Measurements from ENCODE around the gene HMGXB3. TPM values are rescaled to one million over a fixed set of nuclear protein-coding genes. Genes with fewer than 3 reads are reported as not detected.

Gene HMGXB3
- total RNA-seq, 2 experiments from 2014 or later = 27.4 to 29.3 TPM

GRCh38 chr5:150068071-150068470 lies 67.5 kb downstream of the HMGXB3 start:
- intact Hi-C loops (cut with DNase I, micrococcal nuclease) = no loop called here
- no peaks in the 10 kb centered on the region for H3K27me3 Mint-ChIP-seq
- no peak for ATAC-seq (ENCODE audit: poor library complexity)
- ChIA-PET POLR2A (interaction anchor here (0.6 kb wide), 1 partner anchor 10 kb away, joined by 3 read pairs; no protein-coding TSS in a partner anchor), CTCF (no interaction called here)
- H3K36me3 Mint-ChIP-seq (ENCODE audit: low read depth) = no peaks in the 10 kb centered on the region
- no peak overlapping the region for H3K4me3 Mint-ChIP-seq
- Histone ChIP-seq H3K27ac (ENCODE audit: low read depth in 1 of 2, low read length in 2 of 2) (no peak overlapping the region), H3K9me3 (ENCODE audit: control insufficient read depth in 1 of 2, insufficient read depth in 1 of 2, low read length in 2 of 2) (no peaks in the 10 kb centered on the region), H3K36me3 (ENCODE audit: insufficient read depth, low read length) (no peaks in the 10 kb centered on the region), H3K4me3 (ENCODE audit: low read length) (no peak overlapping the region), H3K4me1 (ENCODE audit: insufficient read depth, low read length) (peaks cover 6% of the 10 kb centered on the region), H3K27me3 (ENCODE audit: control insufficient read depth in 1 of 2, insufficient read depth in 2 of 2, low read length in 2 of 2) (peaks cover 0 to 2% of the 10 kb centered on the region in 2 experiments)
- no peaks in the 10 kb centered on the region for H3K4me1 Mint-ChIP-seq (ENCODE audit: low read depth)
- no peaks in the 10 kb centered on the region for H3K9me3 Mint-ChIP-seq
- no peak overlapping the region for H3K27ac Mint-ChIP-seq
- no peak for TF ChIP-seq CTCF (IDR thresholded peaks at IDR 0.05)
- DNase-seq = peak in 1 of 14 experiments; percentile 29

- no peaks in the 10 kb centered on the region for H3K36me3 Mint-ChIP-seq (ENCODE audit: low read depth)
- Histone ChIP-seq H3K4me3 (ENCODE audit: low read length) (no peak overlapping the region), H3K36me3 (ENCODE audit: insufficient read depth, low read length) (no peaks in the 10 kb centered on the region), H3K27ac (ENCODE audit: low read depth in 1 of 2, low read length in 2 of 2) (no peak overlapping the region), H3K27me3 (ENCODE audit: control insufficient read depth in 1 of 2, insufficient read depth in 2 of 2, low read length in 2 of 2) (peaks cover 0 to 2% of the 10 kb centered on the region in 2 experiments), H3K4me1 (ENCODE audit: insufficient read depth, low read length) (peaks cover 6% of the 10 kb centered on the region), H3K9me3 (ENCODE audit: control insufficient read depth in 1 of 2, insufficient read depth in 1 of 2, low read length in 2 of 2) (no peaks in the 10 kb centered on the region)
- no peaks in the 10 kb centered on the region for H3K9me3 Mint-ChIP-seq
- no peaks in the 10 kb centered on the region for H3K27me3 Mint-ChIP-seq
- intact Hi-C loops (cut with DNase I, micrococcal nuclease) = no loop called here
- no peaks in the 10 kb centered on the region for H3K4me1 Mint-ChIP-seq (ENCODE audit: low read depth)
- DNase-seq (peak in 1 of 14 experiments; percentile 21), ATAC-seq (ENCODE audit: poor library complexity) (no peak)
- CTCF ChIA-PET = no interaction called here
- no peak for TF ChIP-seq CTCF (IDR thresholded peaks at IDR 0.05)
- H3K27ac Mint-ChIP-seq = no peak overlapping the region
- no peak overlapping the region for H3K4me3 Mint-ChIP-seq
- POLR2A ChIA-PET = no interaction called here
Measured at GRCh38 chr5:150068472-150068871, 67.9 kb downstream of the HMGXB3 start.

- DNase-seq (peak in 1 of 14 experiments; percentile 23), ATAC-seq (ENCODE audit: poor library complexity) (no peak)
- no peaks in the 10 kb centered on the region for H3K36me3 ChIP-seq (ENCODE audit: insufficient read depth, low read length)
- H3K4me3 ChIP-seq (ENCODE audit: low read length) = no peak overlapping the region
- ChIA-PET POLR2A (no interaction called here), CTCF (no interaction called here)
- peaks cover 6% of the 10 kb centered on the region for H3K4me1 ChIP-seq (ENCODE audit: insufficient read depth, low read length)
- intact Hi-C loops (cut with DNase I, micrococcal nuclease) = no loop called here
- no peaks in the 10 kb centered on the region for H3K9me3 ChIP-seq (ENCODE audit: control insufficient read depth in 1 of 2, insufficient read depth in 1 of 2, low read length in 2 of 2)
- no peaks in the 10 kb centered on the region for H3K4me1 Mint-ChIP-seq (ENCODE audit: low read depth)
- peaks cover 0 to 2% of the 10 kb centered on the region in 2 experiments for H3K27me3 ChIP-seq (ENCODE audit: control insufficient read depth in 1 of 2, insufficient read depth in 2 of 2, low read length in 2 of 2)
- H3K27me3 Mint-ChIP-seq = no peaks in the 10 kb centered on the region
- H3K9me3 Mint-ChIP-seq = no peaks in the 10 kb centered on the region
- no peak overlapping the region for H3K4me3 Mint-ChIP-seq
- H3K36me3 Mint-ChIP-seq (ENCODE audit: low read depth) = no peaks in the 10 kb centered on the region
- H3K27ac ChIP-seq (ENCODE audit: low read depth in 1 of 2, low read length in 2 of 2) = no peak overlapping the region
- no peak for TF ChIP-seq CTCF (IDR thresholded peaks at IDR 0.05)
- H3K27ac Mint-ChIP-seq = no peak overlapping the region
Measured at GRCh38 chr5:150068961-150069645, 68.6 kb downstream of the HMGXB3 start.

All from CD4-positive, alpha-beta T cell (primary cell).